Urothelium cell line (cell line): ENCODE data around the gene ENOX1.
"Not testable (repeated sequence)": the region's sequence is repeated elsewhere in the genome, so short reads cannot be mapped to it uniquely, and the experiment has no call there.

Source experiments
- DNase-seq: peaks from one replicate; pipeline ENCODE4 v3.0.0; 2011; ENCODE audit warnings: low spot score, mixed read lengths
- FAIRE-seq: peaks from 2 replicates; lab custom pipeline; 2011; peaks lifted over from hg19 to GRCh38; lab: Jason Lieb, UNC

The ENOX1 gene

GRCh38 chr13:43364210-43365038, 422.3 kb downstream of the ENOX1 start:
- no peak for FAIRE-seq
- no peak for DNase-seq

GRCh38 chr13:43363156-43363953, 423.4 kb downstream of the ENOX1 start:
- FAIRE-seq (no peak), DNase-seq (no peak)

GRCh38 chr13:43362556-43362955, 424.2 kb downstream of the ENOX1 start:
- FAIRE-seq (no peak), DNase-seq (no peak)

- DNase-seq (no peak), FAIRE-seq (no peak)
Observed at GRCh38 chr13:43360892-43361610, 425.7 kb downstream of the ENOX1 start.

GRCh38 chr13:43360171-43360570, 426.6 kb downstream of the ENOX1 start:
- no peak for FAIRE-seq
- no peak for DNase-seq

GRCh38 chr13:43359536-43359935, 427.2 kb downstream of the ENOX1 start:
- DNase-seq (no peak), FAIRE-seq (no peak)

GRCh38 chr13:43357564-43357963, 429.2 kb downstream of the ENOX1 start:
- DNase-seq (no peak), FAIRE-seq (no peak)

- DNase-seq, result no peak
Observed at GRCh38 chr13:43356567-43356966, 430.2 kb downstream of the ENOX1 start.

GRCh38 chr13:43355774-43356173, 431.0 kb downstream of the ENOX1 start:
- FAIRE-seq (no peak), DNase-seq (no peak)

More at GRCh38 chr13:43356567-43356966, 430.2 kb downstream of the ENOX1 start:
- FAIRE-seq, result no peak

GRCh38 chr13:43354153-43354945, 432.4 kb downstream of the ENOX1 start:
- no peak for FAIRE-seq
- DNase-seq, result no peak

- FAIRE-seq, result no peak
- no peak for DNase-seq
Observed at GRCh38 chr13:43353631-43354030, 433.1 kb downstream of the ENOX1 start.

GRCh38 chr13:43351612-43352011, 435.2 kb downstream of the ENOX1 start:
- FAIRE-seq, DNase-seq: not testable (repeated sequence)

GRCh38 chr13:43348397-43348796, 438.4 kb downstream of the ENOX1 start:
- no peak for FAIRE-seq
- DNase-seq, result peak; percentile 8

GRCh38 chr13:43347877-43348276, 438.9 kb downstream of the ENOX1 start:
- DNase-seq (no peak), FAIRE-seq (no peak)

- no peak for DNase-seq
- FAIRE-seq, result no peak
Observed at GRCh38 chr13:43346427-43346826, 440.3 kb downstream of the ENOX1 start.

GRCh38 chr13:43343645-43344044, 443.1 kb downstream of the ENOX1 start:
- DNase-seq, result no peak
- FAIRE-seq, result no peak

- DNase-seq (no peak), FAIRE-seq (no peak)
Observed at GRCh38 chr13:43339805-43340550, 446.8 kb downstream of the ENOX1 start.

GRCh38 chr13:43339145-43339804, 447.5 kb downstream of the ENOX1 start:
- no peak for FAIRE-seq
- no peak for DNase-seq

- FAIRE-seq, result no peak
Observed at GRCh38 chr13:43335764-43336163, 451.0 kb downstream of the ENOX1 start.

More at GRCh38 chr13:43335764-43336163, 451.0 kb downstream of the ENOX1 start:
- DNase-seq, result no peak
